ENCODE results near the gene IQCE. TPM values are rescaled to one million over a fixed set of nuclear protein-coding genes. Genes with fewer than 3 reads are reported as not detected.

The IQCE gene
- total RNA-seq, 4 donors from 2014 or later: 16.8 to 46.9 (median 26.9) TPM

- Histone ChIP-seq H3K9me3 (no peaks in the 10 kb centered on the region), H3K27ac (no peak overlapping the region)
These were observed 43.2 kb upstream of the IQCE start for GRCh38 chr7:2515424-2516193.

DNA sequence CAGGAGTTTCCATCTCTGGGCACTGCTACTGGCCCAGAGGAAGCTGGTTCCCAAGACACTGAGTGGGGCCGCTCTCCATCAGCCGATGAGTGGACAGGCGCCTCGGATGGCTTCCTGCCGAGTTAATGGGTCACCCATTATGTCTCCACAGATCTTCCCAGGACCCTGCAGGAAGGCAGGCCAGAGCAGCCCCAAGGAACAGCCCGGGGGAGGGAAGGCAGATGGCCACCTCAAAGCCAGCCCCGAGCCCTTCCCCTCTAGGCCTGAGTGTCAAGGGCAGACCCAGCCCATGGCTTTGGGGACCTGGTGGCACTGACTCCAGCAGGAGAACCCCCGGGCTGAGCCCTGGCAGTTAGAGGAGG, 42.6 kb upstream of the IQCE start:
- Histone ChIP-seq H3K4me3 (no peak overlapping the region), H3K27me3 (peaks cover 0 to 3% of the 10 kb centered on the region in 2 donors), H3K36me3 (no peaks in the 10 kb centered on the region), H3K9me3 (no peaks in the 10 kb centered on the region), H3K27ac (no peak overlapping the region), H3K4me1 (peaks cover 0 to 53% (median 34%) of the 10 kb centered on the region in 4 donors)
- TF ChIP-seq, protein P1, sequence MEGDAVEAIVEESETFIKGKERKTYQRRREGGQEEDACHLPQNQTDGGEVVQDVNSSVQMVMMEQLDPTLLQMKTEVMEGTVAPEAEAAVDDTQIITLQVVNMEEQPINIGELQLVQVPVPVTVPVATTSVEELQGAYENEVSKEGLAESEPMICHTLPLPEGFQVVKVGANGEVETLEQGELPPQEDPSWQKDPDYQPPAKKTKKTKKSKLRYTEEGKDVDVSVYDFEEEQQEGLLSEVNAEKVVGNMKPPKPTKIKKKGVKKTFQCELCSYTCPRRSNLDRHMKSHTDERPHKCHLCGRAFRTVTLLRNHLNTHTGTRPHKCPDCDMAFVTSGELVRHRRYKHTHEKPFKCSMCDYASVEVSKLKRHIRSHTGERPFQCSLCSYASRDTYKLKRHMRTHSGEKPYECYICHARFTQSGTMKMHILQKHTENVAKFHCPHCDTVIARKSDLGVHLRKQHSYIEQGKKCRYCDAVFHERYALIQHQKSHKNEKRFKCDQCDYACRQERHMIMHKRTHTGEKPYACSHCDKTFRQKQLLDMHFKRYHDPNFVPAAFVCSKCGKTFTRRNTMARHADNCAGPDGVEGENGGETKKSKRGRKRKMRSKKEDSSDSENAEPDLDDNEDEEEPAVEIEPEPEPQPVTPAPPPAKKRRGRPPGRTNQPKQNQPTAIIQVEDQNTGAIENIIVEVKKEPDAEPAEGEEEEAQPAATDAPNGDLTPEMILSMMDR (IDR thresholded peaks at IDR 0.05): no peak
- TF ChIP-seq EP300 (IDR thresholded peaks at IDR 0.05): no peak
- no peak for TF ChIP-seq POLR2A (IDR thresholded peaks at IDR 0.05)
- no peak for DNase-seq (ENCODE audit: low spot score in 2 of 2)
- whole genome bisulfite sequencing, 2 donors: 65 to 74% methylated on average over 7 to 8 of the region's 8 CpGs

More at GRCh38 chr7:2515424-2516193, 43.2 kb upstream of the IQCE start:
- Histone ChIP-seq H3K4me1 (peaks cover 0 to 51% (median 32%) of the 10 kb centered on the region in 4 donors), H3K27me3 (no peaks in the 10 kb centered on the region), H3K36me3 (no peaks in the 10 kb centered on the region), H3K4me3 (no peak overlapping the region)
- DNase-seq (ENCODE audit: low spot score in 2 of 2): no peak
- 79 to 85% methylated on average over 5 to 11 of the region's 15 CpGs for WGBS, 2 donors
- TF ChIP-seq POLR2A (IDR thresholded peaks at IDR 0.05) (no peak), EP300 (IDR thresholded peaks at IDR 0.05) (no peak)
- TF ChIP-seq, protein P1 (IDR thresholded peaks at IDR 0.05): no peak

DNA sequence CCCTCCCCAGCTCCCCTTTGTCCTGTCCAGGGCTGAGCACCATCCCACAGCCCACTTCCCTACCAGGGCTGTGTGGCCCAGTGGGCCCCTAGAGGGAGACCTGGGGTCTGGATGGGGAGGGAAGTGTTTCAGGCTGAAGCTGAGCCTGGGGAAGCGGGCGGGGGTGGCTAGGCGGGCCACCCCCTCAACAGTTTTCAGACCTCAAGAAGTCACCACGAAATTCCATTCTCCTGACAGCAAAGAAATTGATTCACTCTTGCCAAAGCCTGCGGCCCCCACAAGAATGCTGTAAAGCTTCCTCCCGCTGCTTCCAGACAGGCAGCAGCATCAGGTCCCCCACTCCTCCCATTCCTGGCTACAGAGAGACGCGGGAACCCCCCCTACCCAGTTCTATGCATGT, 41.8 kb upstream of the IQCE start:
- no peaks in the 10 kb centered on the region for H3K9me3 ChIP-seq
- no peaks in the 10 kb centered on the region for H3K36me3 ChIP-seq
- no peak overlapping the region for H3K4me3 ChIP-seq
- peaks cover 0 to 53% (median 35%) of the 10 kb centered on the region in 4 donors for H3K4me1 ChIP-seq
- 35 to 48% methylated on average over 6 to 8 of the region's 8 CpGs for WGBS, 2 donors
- H3K27ac ChIP-seq: peak overlapping the region in 2 of 4 donors; percentile 44 to 75
- no peak for DNase-seq (ENCODE audit: low spot score in 2 of 2)
- TF ChIP-seq, protein P1 (IDR thresholded peaks at IDR 0.05): no peak
- no peak for TF ChIP-seq EP300 (IDR thresholded peaks at IDR 0.05)
- no peak for TF ChIP-seq POLR2A (IDR thresholded peaks at IDR 0.05)
- H3K27me3 ChIP-seq: peaks cover 0 to 11% of the 10 kb centered on the region in 2 donors

- WGBS, 2 donors: 59 to 66% methylated on average over 16 to 18 of the region's 18 CpGs
- peak overlapping the region in 2 of 4 donors; percentile 75 for H3K27ac ChIP-seq
- DNase-seq (ENCODE audit: low spot score in 2 of 2): no peak
These were observed 40.9 kb upstream of the IQCE start for GRCh38 chr7:2517678-2518507.

More at GRCh38 chr7:2517678-2518507, 40.9 kb upstream of the IQCE start:
- TF ChIP-seq EP300 (IDR thresholded peaks at IDR 0.05) (no peak), POLR2A (IDR thresholded peaks at IDR 0.05) (no peak)
- TF ChIP-seq, protein P1 (IDR thresholded peaks at IDR 0.05): no peak
- Histone ChIP-seq H3K4me3 (no peak overlapping the region), H3K4me1 (peaks cover 0 to 54% (median 39%) of the 10 kb centered on the region in 4 donors), H3K9me3 (no peaks in the 10 kb centered on the region), H3K36me3 (no peaks in the 10 kb centered on the region), H3K27me3 (peaks cover 0 to 19% of the 10 kb centered on the region in 2 donors)
